Middle frontal gyrus (tissue), 1 donor: ENCODE measurements around the gene SPN.
A peak's percentile ranks its signal among the peaks of the same experiment; 100 is the strongest.
"Not testable (repeated sequence)": the region's sequence is repeated elsewhere in the genome, so short reads cannot be mapped to it uniquely, and the experiment has no call there.

Source experiments
- DNase-seq: peaks from one replicate; pipeline ENCODE4 v3.0.0-alpha.2; 2015; ENCODE audit warnings: low spot score; ENCODE audit errors: extremely low spot score

The SPN gene

GRCh38 chr16:29646947-29647346 lies 16.1 kb upstream of the SPN start:
- DNase-seq = no peak

GRCh38 chr16:29649588-29650494 lies 13.2 kb upstream of the SPN start:
- no peak for DNase-seq

- no peak for DNase-seq
These were observed 12.3 kb upstream of the SPN start for GRCh38 chr16:29650771-29651170.

GRCh38 chr16:29651774-29652349 lies 11.2 kb upstream of the SPN start:
- no peak for DNase-seq

- no peak for DNase-seq
These were observed 9.6 kb upstream of the SPN start for GRCh38 chr16:29653471-29653870.

GRCh38 chr16:29653890-29654289 lies 9.2 kb upstream of the SPN start:
- DNase-seq = not testable (repeated sequence)

- no peak for DNase-seq
These were observed 6.1 kb upstream of the SPN start for GRCh38 chr16:29656688-29657523.

GRCh38 chr16:29658705-29659104 lies 4.3 kb upstream of the SPN start:
- no peak for DNase-seq

- no peak for DNase-seq
These were observed 883 bp upstream of the SPN start for GRCh38 chr16:29662000-29662728.

- no peak for DNase-seq
These were observed 375 bp upstream of the SPN start for GRCh38 chr16:29662729-29663015.

GRCh38 chr16:29663807-29664090 lies 702 bp downstream of the SPN start:
- no peak for DNase-seq

GRCh38 chr16:29664091-29664921 lies 1.3 kb downstream of the SPN start:
- no peak for DNase-seq

GRCh38 chr16:29665294-29666077 lies 2.4 kb downstream of the SPN start:
- DNase-seq = no peak

- not testable (repeated sequence) for DNase-seq
These were observed 4.2 kb downstream of the SPN start for GRCh38 chr16:29667322-29667610.

- DNase-seq = no peak
These were observed 4.7 kb downstream of the SPN start for GRCh38 chr16:29667755-29668154.

GRCh38 chr16:29668267-29668666 lies 5.2 kb downstream of the SPN start:
- DNase-seq = no peak

GRCh38 chr16:29673501-29673900 lies 10.5 kb downstream of the SPN start:
- no peak for DNase-seq

GRCh38 chr16:29674188-29674587 lies 11.1 kb downstream of the SPN start:
- peak; percentile 72 for DNase-seq

- DNase-seq = no peak
These were observed 13.0 kb downstream of the SPN start for GRCh38 chr16:29675811-29676643.
